Jurkat, Clone E6-1 (cell line): ENCODE data around the gene PVR.
A peak's percentile ranks its signal among the peaks of the same experiment; 100 is the strongest.

Experiments
- DNase-seq: peaks from one replicate; pipeline ENCODE4 v3.0.0-alpha.2; 2011; ENCODE audit warnings: low read depth, low spot score
- H3K4me3 ChIP-seq: 2 replicates; pipeline ENCODE4 v1.5.1; 2011; ENCODE audit warnings: mild to moderate bottlenecking, low read length, control low read depth, moderate library complexity

The PVR gene

GRCh38 chr19:44641501-44642265 lies 2.0 kb upstream of the PVR start:
- no peak overlapping the region for H3K4me3 ChIP-seq

GRCh38 chr19:44642377-44642776 lies 1.3 kb upstream of the PVR start:
- H3K4me3 ChIP-seq, result no peak overlapping the region
- DNase-seq, result no peak

More at GRCh38 chr19:44641501-44642265, 2.0 kb upstream of the PVR start:
- DNase-seq, result no peak

- peak overlapping the region; percentile 64 for H3K4me3 ChIP-seq
- no peak for DNase-seq
These were observed 799 bp downstream of the PVR start for GRCh38 chr19:44644402-44645016.

GRCh38 chr19:44645407-44646048 lies 1.8 kb downstream of the PVR start:
- no peak overlapping the region for H3K4me3 ChIP-seq

GRCh38 chr19:44646049-44646416 lies 2.3 kb downstream of the PVR start:
- DNase-seq, result no peak
- H3K4me3 ChIP-seq, result no peak overlapping the region

More at GRCh38 chr19:44645407-44646048, 1.8 kb downstream of the PVR start:
- no peak for DNase-seq

GRCh38 chr19:44647144-44647543 lies 3.4 kb downstream of the PVR start:
- H3K4me3 ChIP-seq, result no peak overlapping the region
- no peak for DNase-seq

GRCh38 chr19:44648631-44649251 lies 5.0 kb downstream of the PVR start:
- H3K4me3 ChIP-seq, result no peak overlapping the region
- no peak for DNase-seq

GRCh38 chr19:44649578-44650145 lies 6.0 kb downstream of the PVR start:
- DNase-seq, result no peak
- no peak overlapping the region for H3K4me3 ChIP-seq

GRCh38 chr19:44653343-44653742 lies 9.6 kb downstream of the PVR start:
- DNase-seq, result no peak
- H3K4me3 ChIP-seq, result no peak overlapping the region

GRCh38 chr19:44653977-44654774 lies 10.5 kb downstream of the PVR start:
- H3K4me3 ChIP-seq, result no peak overlapping the region
- DNase-seq, result peak; percentile 51

- peak; percentile 61 for DNase-seq
- no peak overlapping the region for H3K4me3 ChIP-seq
These were observed 13.7 kb downstream of the PVR start for GRCh38 chr19:44657211-44657921.

GRCh38 chr19:44658069-44658733 lies 14.5 kb downstream of the PVR start:
- H3K4me3 ChIP-seq, result no peak overlapping the region
- no peak for DNase-seq

- DNase-seq, result no peak
- no peak overlapping the region for H3K4me3 ChIP-seq
These were observed 16.4 kb downstream of the PVR start for GRCh38 chr19:44660081-44660480.

- no peak for DNase-seq
- no peak overlapping the region for H3K4me3 ChIP-seq
These were observed 17.5 kb downstream of the PVR start for GRCh38 chr19:44661205-44661604.

- DNase-seq, result no peak
- no peak overlapping the region for H3K4me3 ChIP-seq
These were observed 18.2 kb downstream of the PVR start for GRCh38 chr19:44661904-44662303.

GRCh38 chr19:44662691-44663385 lies 19.1 kb downstream of the PVR start:
- no peak for DNase-seq
- no peak overlapping the region for H3K4me3 ChIP-seq

GRCh38 chr19:44663996-44664395 lies 20.3 kb downstream of the PVR start:
- no peak overlapping the region for H3K4me3 ChIP-seq
- no peak for DNase-seq
